HCT116 (cell line): ENCODE data around the gene RTN4IP1. TPM values are rescaled to one million over a fixed set of nuclear protein-coding genes. Genes with fewer than 3 reads are reported as not detected.

Source experiments
- ATAC-seq: fragments of 200-7000 bp; cut with Tn5 transposase; 2 replicates; pipeline ENCODE4 v1.9.1; 2020; ENCODE audit warnings: mild to moderate bottlenecking, moderate library complexity
- BruUV-seq: library from RNA; stranded (reverse); fragments of 400-500 nt; replicated peaks from 2 replicates; lab custom pipeline; 2021; lab: Mats Ljungman, UMichigan
- CTCF ChIA-PET: fragments of 300-600 bp; sonication (Branson Sonifier 250); formaldehyde crosslinking; loops from one replicate; lab custom pipeline; 2021; ENCODE audit warnings: antibody characterized with exemption; lab: Charles Lee
- POLR2A ChIA-PET: fragments of 300-600, 350-600 bp; sonication (Branson Sonifier 250); formaldehyde crosslinking; loops from one replicate; lab custom pipeline; 2021; ENCODE audit warnings: antibody characterized with exemption; lab: Charles Lee
- RAD21 ChIA-PET, 2 experiments: fragments of 300-600 bp; sonication (Branson Sonifier 250); formaldehyde crosslinking; loops; one replicate each; lab custom pipeline; 2023; ENCODE audit warnings: low total read pairs in 2 of 2; ENCODE audit not compliant: uncharacterized antibody in 2 of 2, unreplicated experiment in 2 of 2, low non-redundant PET in 1 of 2; lab: Charles Lee
- DNase-seq: peaks from one replicate; pipeline ENCODE4 v3.0.0-alpha.2; 2010; ENCODE audit warnings: low read depth, low spot score
- H2AFZ ChIP-seq: fragments of 200-600 bp; shearing (Covaris generic), sonication (generic); 2 replicates; pipeline ENCODE4 v1.6.1; 2017; ENCODE audit warnings: low read depth, mixed run types, mixed read lengths, antibody characterized with exemption, low read length; ENCODE audit not compliant: poor library complexity, severe bottlenecking
- H3K27ac ChIP-seq: 2 replicates; pipeline ENCODE4 v1.5.1; 2012; ENCODE audit warnings: low read depth, low read length
- H3K27me3 ChIP-seq: fragments of 200-600 bp; sonication (generic); 2 replicates; pipeline ENCODE4 v1.6.1; 2016; ENCODE audit warnings: mixed run types, low read length, mixed read lengths; ENCODE audit not compliant: insufficient read depth
- H3K36me3 ChIP-seq, 2 experiments: fragments of 200-500 bp in 1 of 2; fragments of 200-600 bp in 1 of 2; sonication (Bioruptor generic) in 1 of 2; sonication (generic) in 1 of 2; 2 replicates each; pipeline versions ENCODE4 v1.5.1 to v1.6.1; 2014 to 2016; ENCODE audit warnings: low read length in 2 of 2, inconsistent platforms in 1 of 2, mixed read lengths in 1 of 2, mixed run types in 1 of 2; ENCODE audit not compliant: insufficient read depth in 2 of 2, control insufficient read depth in 1 of 2
- H3K4me1 ChIP-seq, 2 experiments: fragments of 200-600 bp in 1 of 2; sonication (generic) in 1 of 2; 2 replicates each; pipeline versions ENCODE4 v1.5.1 to v1.6.1; 2012 to 2017; ENCODE audit warnings: low read length in 2 of 2, inconsistent platforms in 1 of 2, mild to moderate bottlenecking in 1 of 2, mixed read lengths in 1 of 2, mixed run types in 1 of 2, moderate library complexity in 1 of 2; ENCODE audit not compliant: insufficient read depth in 2 of 2, control insufficient read depth in 1 of 2
- H3K4me2 ChIP-seq: fragments of 200-600 bp; sonication (generic); 2 replicates; pipeline ENCODE4 v1.6.1; 2017; ENCODE audit warnings: mixed run types, low read length, mixed read lengths
- H3K4me3 ChIP-seq, 2 experiments: fragments of 200-600 bp in 1 of 2; sonication (generic) in 1 of 2; replicated peaks in 1 of 2; 2 replicates each; pipeline ENCODE4 v1.5.1; 2011 to 2016; ENCODE audit warnings: low read length in 2 of 2, control low read depth in 1 of 2, low read depth in 1 of 2, mild to moderate bottlenecking in 1 of 2, mixed read lengths in 1 of 2, mixed run types in 1 of 2
- H3K79me2 ChIP-seq: fragments of 200-600 bp; sonication (generic); 2 replicates; pipeline ENCODE4 v1.6.1; 2017; ENCODE audit warnings: mild to moderate bottlenecking, mixed run types, low read length, moderate library complexity, mixed read lengths; ENCODE audit not compliant: insufficient read depth
- H3K9ac ChIP-seq: fragments of 200-600 bp; sonication (generic); 2 replicates; pipeline ENCODE4 v1.6.1; 2016; ENCODE audit warnings: low read length, mixed read lengths
- H3K9me2 ChIP-seq: fragments of 200-600 bp; sonication (generic), shearing (Covaris generic); 2 replicates; pipeline ENCODE4 v1.6.1; 2017; ENCODE audit warnings: mixed run types, mild to moderate bottlenecking, moderate library complexity; ENCODE audit not compliant: insufficient read depth
- H3K9me3 ChIP-seq, 2 experiments: fragments of 200-500 bp in 1 of 2; fragments of 200-600 bp in 1 of 2; sonication (Bioruptor generic) in 1 of 2; sonication (generic) in 1 of 2; 2 replicates each; pipeline ENCODE4 v1.6.1; 2014 to 2017; ENCODE audit warnings: low read length in 2 of 2, mixed read lengths in 2 of 2, inconsistent platforms in 1 of 2, low read depth in 1 of 2, mild to moderate bottlenecking in 1 of 2, mixed run types in 1 of 2, moderate library complexity in 1 of 2; ENCODE audit not compliant: control insufficient read depth in 1 of 2, insufficient read depth in 1 of 2
- H4K20me1 ChIP-seq: fragments of 200-600 bp; sonication (generic), shearing (Covaris generic); 2 replicates; pipeline ENCODE4 v1.6.1; 2017; ENCODE audit warnings: mixed run types, mild to moderate bottlenecking, moderate library complexity; ENCODE audit not compliant: insufficient read depth
- EGR1 ChIP-seq: IDR thresholded peaks from 2 replicates; pipeline ENCODE4 v1.6.1; 2012; ENCODE audit warnings: low read depth
- EZH2 ChIP-seq: fragments of 200-600 bp; sonication (generic); IDR thresholded peaks from 2 replicates; pipeline ENCODE4 v1.6.1; 2017; ENCODE audit warnings: antibody characterized with exemption, mixed run types
- EZH2phosphoT487 ChIP-seq: fragments of 200-600 bp; IDR thresholded peaks from 2 replicates; pipeline ENCODE4 v1.6.1; 2018; ENCODE audit warnings: antibody characterized with exemption, borderline replicate concordance
- POLR2A ChIP-seq: IDR thresholded peaks from 2 replicates; pipeline ENCODE4 v1.7.0; 2011; ENCODE audit warnings: borderline replicate concordance; ENCODE audit not compliant: insufficient read depth, insufficient read length; ENCODE audit errors: extremely low read depth
- SIN3A ChIP-seq: IDR thresholded peaks from 2 replicates; pipeline ENCODE4 v1.6.1; 2012; ENCODE audit warnings: low read depth
- intact Hi-C: fragments of 100-400 bp; cut with micrococcal nuclease; formaldehyde crosslinking; loops from 2 replicates; pipeline ENCODE4 v1.10.0; 2022
- total RNA-seq: library from RNA; stranded (reverse); gene quantifications from one replicate; pipeline ENCODE4 v1.2.1, GENCODE V29; 2021; ENCODE audit not compliant: unreplicated experiment
- TF ChIP-seq, protein P1 (sequence below): IDR thresholded peaks from 2 replicates; pipeline ENCODE4 v1.6.1; 2012
- TF ChIP-seq, protein P2 (sequence below): IDR thresholded peaks from 2 replicates; pipeline ENCODE4 v1.6.1; 2012; ENCODE audit warnings: low read depth

The RTN4IP1 gene
- total RNA-seq, 1 experiment from 2014 or later, result 9.1 TPM

DNA sequence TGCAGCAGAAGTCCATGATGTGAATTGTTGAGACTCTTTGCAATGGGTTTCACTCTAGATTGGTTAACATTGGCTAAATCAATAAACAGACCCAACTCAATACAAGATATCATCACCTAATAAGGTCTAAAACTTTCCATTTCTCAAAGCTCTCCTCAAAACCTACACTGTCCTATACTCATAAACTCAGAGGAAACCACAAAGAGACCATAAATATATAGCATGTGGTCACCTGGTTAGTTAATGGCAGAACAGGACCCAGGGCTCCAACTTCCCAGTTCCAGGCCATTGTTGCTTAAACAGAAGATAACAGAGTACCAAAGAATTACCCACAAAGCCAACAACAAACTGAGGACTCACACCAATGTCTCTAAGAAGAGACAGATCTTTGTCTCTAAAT is 12.0 kb downstream of the RTN4IP1 start:
- no peaks in the 10 kb centered on the region for H3K9me3 ChIP-seq
- no peak overlapping the region for H3K4me2 ChIP-seq
- no peak overlapping the region for H3K9ac ChIP-seq
- intact Hi-C loops, result no loop called here
- ChIA-PET RAD21 (no interaction called here), CTCF (no interaction called here), POLR2A (interaction anchor here (0.6 kb wide), 1 partner anchor 806 kb away, joined by 3 read pairs; no protein-coding TSS in a partner anchor)
- no peak overlapping the region for H3K27ac ChIP-seq
- no TSS peak for BruUV-seq
- H3K9me2 ChIP-seq, result no peaks in the 10 kb centered on the region
- no peaks in the 10 kb centered on the region for H4K20me1 ChIP-seq
- DNase-seq, result no peak
- H3K36me3 ChIP-seq, result no peaks in the 10 kb centered on the region
- no peaks in the 10 kb centered on the region for H3K4me1 ChIP-seq
- H3K79me2 ChIP-seq, result no peaks in the 10 kb centered on the region
- no peak overlapping the region for H2AFZ ChIP-seq
- no peak overlapping the region for H3K4me3 ChIP-seq
- no peaks in the 10 kb centered on the region for H3K27me3 ChIP-seq
- TF ChIP-seq EZH2 (no peak), EGR1 (no peak)
- no peak for ATAC-seq

DNA sequence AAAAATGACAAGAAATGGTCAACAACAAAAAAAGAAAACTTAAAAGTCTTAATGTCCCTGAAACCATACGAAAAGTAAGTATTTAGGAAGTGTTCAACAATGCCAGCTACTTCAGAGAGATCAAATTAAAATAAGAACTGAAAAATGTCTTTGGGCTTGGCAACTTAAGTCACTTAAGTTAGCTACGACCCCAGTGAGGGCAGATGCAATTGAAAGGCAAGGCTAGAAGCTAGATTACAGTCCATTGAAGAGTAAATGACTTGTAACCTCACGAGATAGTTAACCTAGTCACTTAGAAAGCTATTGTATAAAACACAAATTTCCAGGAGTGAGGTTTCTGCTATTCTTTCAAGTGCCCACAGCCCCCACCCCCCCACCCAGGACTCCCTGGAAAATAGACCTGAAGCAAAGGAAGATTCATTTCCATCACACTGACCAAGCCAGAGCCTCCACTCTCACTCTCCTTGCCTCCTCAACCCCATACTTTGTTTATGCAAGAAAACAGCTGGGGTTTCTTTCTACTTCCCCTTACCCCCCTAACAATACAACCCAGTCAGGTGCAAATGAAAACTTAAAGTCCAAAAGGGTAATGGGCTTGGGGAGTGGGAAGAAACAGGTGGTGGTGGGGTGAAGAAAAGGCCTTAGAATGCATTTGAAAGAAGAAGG is 14.6 kb downstream of the RTN4IP1 start:
- no TSS peak for BruUV-seq
- H3K4me3 ChIP-seq, result no peak overlapping the region
- H3K4me1 ChIP-seq, result no peaks in the 10 kb centered on the region
- RAD21 ChIA-PET, result no interaction called here
- H2AFZ ChIP-seq, result no peak overlapping the region
- no peaks in the 10 kb centered on the region for H3K27me3 ChIP-seq
- intact Hi-C loops, result no loop called here
- POLR2A ChIA-PET, result no interaction called here
- CTCF ChIA-PET, result no interaction called here
- no peaks in the 10 kb centered on the region for H3K36me3 ChIP-seq
- H4K20me1 ChIP-seq, result no peaks in the 10 kb centered on the region
- H3K27ac ChIP-seq, result no peak overlapping the region
- TF ChIP-seq, protein P1, sequence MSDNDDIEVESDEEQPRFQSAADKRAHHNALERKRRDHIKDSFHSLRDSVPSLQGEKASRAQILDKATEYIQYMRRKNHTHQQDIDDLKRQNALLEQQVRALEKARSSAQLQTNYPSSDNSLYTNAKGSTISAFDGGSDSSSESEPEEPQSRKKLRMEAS, result no peak
- no peak for TF ChIP-seq EZH2phosphoT487
- no peak for TF ChIP-seq SIN3A
- TF ChIP-seq, protein P2, sequence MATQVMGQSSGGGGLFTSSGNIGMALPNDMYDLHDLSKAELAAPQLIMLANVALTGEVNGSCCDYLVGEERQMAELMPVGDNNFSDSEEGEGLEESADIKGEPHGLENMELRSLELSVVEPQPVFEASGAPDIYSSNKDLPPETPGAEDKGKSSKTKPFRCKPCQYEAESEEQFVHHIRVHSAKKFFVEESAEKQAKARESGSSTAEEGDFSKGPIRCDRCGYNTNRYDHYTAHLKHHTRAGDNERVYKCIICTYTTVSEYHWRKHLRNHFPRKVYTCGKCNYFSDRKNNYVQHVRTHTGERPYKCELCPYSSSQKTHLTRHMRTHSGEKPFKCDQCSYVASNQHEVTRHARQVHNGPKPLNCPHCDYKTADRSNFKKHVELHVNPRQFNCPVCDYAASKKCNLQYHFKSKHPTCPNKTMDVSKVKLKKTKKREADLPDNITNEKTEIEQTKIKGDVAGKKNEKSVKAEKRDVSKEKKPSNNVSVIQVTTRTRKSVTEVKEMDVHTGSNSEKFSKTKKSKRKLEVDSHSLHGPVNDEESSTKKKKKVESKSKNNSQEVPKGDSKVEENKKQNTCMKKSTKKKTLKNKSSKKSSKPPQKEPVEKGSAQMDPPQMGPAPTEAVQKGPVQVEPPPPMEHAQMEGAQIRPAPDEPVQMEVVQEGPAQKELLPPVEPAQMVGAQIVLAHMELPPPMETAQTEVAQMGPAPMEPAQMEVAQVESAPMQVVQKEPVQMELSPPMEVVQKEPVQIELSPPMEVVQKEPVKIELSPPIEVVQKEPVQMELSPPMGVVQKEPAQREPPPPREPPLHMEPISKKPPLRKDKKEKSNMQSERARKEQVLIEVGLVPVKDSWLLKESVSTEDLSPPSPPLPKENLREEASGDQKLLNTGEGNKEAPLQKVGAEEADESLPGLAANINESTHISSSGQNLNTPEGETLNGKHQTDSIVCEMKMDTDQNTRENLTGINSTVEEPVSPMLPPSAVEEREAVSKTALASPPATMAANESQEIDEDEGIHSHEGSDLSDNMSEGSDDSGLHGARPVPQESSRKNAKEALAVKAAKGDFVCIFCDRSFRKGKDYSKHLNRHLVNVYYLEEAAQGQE, result no peak
- no peak for TF ChIP-seq POLR2A
- no peak overlapping the region for H3K9ac ChIP-seq
- no peak overlapping the region for H3K4me2 ChIP-seq
- ATAC-seq (no peak), DNase-seq (no peak)
- H3K9me2 ChIP-seq, result no peaks in the 10 kb centered on the region
- no peaks in the 10 kb centered on the region for H3K79me2 ChIP-seq
- no peaks in the 10 kb centered on the region for H3K9me3 ChIP-seq
